CD4-positive, alpha-beta T cell treated with Interleukin-1 beta for 1 hour (primary cell): ENCODE data around the gene MCEE.

ENCODE experiments used
- DNase-seq, 2 donors: peaks; one replicate each; pipeline ENCODE4 v3.0.0-alpha.2; 2020 to 2022

Gene MCEE

DNA sequence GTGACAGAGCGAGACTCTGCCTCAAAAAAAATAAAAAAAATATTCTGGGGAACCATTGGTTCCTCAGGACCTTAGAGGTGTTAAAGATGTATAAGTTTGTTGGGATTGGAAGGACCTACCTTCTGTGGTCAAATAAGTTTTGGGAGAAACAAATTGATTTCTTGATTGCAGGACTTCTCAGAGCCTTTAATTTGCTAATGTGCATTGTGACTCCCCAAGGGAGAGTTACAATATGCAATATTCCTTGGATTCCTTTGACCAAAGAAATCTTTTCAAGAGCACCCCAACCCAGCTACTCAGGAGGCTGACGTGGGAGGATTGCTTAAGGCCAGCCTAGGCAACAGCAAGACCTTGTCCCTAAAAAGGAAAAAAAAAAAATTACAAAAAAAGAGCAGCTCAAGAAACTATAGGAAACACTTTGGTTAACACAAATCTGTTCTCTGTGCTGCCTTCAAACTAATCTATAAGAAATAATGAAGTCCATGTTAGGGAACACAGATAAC is 55.1 kb downstream of the MCEE start:
- no peak for DNase-seq

GRCh38 chr2:71073475-71073874 is 56.6 kb downstream of the MCEE start:
- no peak for DNase-seq

- no peak for DNase-seq
Observed at GRCh38 chr2:71072492-71072891, 57.5 kb downstream of the MCEE start.

- DNase-seq: peak; percentile 68 to 70
Observed at GRCh38 chr2:71071681-71072398, 58.2 kb downstream of the MCEE start.

DNA sequence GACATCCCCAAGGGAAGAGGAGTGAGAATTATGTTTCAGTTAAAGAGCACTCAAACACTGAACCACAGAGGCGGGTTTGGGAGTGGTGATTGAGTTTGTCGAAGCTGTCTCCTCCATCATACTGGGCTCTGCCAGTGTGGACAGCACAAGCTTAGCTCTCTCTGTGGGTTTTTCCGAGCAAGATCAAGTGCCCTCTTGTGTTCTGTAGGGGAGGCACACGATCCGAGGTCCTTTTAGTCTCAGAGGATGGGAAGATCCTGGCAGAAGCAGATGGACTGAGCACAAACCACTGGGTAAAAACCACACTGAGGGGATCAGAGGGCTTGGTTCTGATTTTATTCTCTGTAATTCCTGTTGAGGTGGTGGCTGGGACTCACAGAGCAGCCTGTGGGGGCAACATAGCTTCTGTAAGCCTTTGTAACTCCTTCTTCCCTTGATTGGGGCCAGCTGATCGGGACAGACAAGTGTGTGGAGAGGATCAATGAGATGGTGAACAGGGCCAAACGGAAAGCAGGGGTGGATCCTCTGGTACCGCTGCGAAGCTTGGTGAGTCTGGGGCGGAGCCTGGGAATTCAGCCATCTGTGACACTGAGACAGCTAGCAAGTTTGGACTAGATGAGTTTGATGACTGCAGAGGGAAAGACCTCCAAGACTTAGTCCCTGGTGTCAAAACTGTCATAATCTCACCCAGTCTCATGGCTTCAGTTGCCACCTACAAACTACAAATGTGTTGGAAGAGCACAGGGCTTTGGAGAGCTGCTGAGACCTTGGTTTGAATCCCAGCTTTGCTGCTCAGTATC is 59.5 kb downstream of the MCEE start:
- DNase-seq: peak in 1 of 2 donors; percentile 31

GRCh38 chr2:71069376-71069775 is 60.7 kb downstream of the MCEE start:
- DNase-seq: no peak

GRCh38 chr2:71068218-71069035 is 61.6 kb downstream of the MCEE start, which contains the start of gene NAGK:
TSS of gene NAGK (plus strand) at chr2:71068648. CDS start at chr2:71068684, 36 bp downstream.
- DNase-seq: peak; percentile 97 to 98

DNA sequence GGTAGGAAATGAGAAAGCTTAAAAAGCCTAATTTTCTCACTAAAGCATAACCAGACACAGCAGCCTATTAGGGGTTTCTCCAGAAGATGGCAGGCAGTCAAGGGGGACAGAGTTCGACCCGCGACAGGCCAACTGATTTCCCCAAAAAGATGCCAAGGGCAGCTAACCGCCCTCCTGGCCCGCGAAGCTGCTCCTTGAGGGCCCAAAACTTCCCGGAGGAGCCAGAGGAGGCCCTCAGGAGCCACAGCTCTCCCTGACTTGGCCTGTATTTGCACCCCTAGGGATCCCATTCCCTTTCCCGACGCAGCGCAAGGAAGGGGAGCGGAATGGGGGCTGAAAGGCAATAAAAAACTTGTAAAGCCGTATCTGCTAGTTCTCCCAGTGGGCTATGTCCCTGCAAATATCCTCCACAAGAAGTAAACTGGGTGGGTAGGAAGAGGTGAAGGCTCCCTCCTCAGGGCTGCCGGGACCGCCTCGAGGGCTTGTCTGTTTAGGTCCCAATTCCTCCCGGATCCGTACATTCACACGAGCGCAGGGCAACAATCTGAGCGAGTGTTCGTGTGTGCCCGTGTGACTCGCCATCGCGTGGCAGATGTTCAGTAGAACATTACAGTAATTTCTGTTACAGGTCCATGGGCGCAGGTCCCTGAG is 62.3 kb downstream of the MCEE start:
- peak; percentile 27 to 36 for DNase-seq

GRCh38 chr2:71066856-71067255 is 63.2 kb downstream of the MCEE start:
- no peak for DNase-seq

DNA sequence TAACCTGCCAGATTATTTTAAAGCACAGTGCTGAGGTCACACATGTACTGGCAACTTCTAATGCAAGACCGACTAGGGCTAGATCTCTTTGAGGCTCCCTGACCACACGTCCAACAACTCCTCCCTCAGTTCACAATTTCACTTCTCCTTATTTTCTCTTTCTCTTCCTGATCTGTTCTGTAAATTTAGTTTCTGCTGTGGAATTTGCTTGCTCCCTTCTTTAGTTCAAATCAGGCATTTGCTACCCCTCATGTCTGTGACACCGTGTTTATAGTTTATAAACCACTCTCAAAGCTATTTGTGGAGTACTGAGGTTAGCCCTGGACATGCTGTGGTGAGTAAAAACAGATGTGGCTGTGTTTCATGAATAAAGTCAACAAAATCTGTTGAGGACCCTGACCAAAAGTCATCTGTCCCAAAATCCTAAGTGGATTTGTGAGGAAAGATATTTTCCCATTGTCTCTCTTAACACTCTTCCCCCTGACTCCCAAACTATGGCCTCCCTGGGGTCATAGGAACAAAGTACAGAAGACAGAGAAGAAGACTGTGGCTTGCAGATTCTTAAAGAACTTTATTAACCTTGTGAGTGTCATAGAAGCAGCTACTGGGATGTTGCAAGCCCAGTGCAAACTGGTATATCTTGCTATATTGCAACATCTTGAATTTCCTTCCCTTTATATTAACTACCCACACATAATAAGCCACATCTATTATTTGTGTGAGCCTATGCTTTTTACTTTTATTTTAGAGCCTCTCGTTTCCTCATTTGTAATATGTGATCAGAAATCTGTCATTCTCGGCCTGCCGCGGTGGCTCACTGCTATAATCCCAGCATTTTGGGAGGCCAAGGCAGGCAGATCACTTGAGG is 65.0 kb downstream of the MCEE start:
- peak in 1 of 2 donors; percentile 41 for DNase-seq

DNA sequence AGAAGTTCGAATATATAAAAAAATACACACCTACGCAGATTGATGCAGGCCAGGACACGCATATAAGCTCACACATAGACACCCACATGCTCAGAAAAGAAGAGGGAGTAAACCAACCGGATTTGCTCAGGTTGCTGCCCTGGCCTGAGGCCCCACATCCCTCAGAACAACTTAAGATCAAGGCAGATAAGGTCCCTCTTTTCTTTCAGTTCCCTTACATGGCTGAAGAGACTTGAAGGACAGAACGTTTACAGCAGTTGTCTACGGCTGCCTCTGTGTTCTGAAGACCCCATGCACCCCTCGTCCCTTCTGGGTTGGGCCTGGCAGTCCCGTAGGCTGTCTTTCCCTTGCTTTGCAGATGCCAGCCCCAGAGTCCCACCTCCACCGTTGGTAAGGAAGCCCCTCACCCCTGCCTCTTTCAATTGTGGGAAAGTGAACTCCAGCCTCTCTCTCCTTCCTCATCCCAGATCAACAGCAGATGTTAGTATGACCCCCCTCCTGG is 65.9 kb downstream of the MCEE start:
- DNase-seq: no peak

DNA sequence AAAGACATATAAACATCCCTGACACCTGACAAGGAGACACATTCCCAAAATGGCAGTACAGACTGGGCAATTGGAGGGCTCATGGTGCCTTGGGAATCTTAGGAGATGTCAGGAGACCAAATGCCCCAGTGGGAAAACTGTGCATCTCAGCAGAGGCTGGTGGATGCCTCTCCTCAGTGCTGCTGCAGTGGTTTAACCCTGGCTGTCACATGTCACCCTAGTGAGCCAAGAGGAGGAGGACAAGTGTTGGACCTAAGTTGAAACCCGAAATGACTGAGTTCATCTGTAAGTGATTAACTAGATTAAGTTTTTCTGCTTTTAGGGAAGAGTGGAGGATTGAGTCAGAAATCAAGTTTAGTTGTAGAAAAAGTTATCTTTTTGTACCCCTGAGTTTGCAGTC is 66.8 kb downstream of the MCEE start:
- DNase-seq: no peak

- no peak for DNase-seq
Observed at GRCh38 chr2:71060871-71061270, 69.2 kb downstream of the MCEE start.

- no peak for DNase-seq
Observed at GRCh38 chr2:71060211-71060610, 69.8 kb downstream of the MCEE start.
